HEK293T (cell line): Measurements from ENCODE around the gene SLC38A1.

ENCODE experiments used
- ARNT ChIP-seq: fragments of 450-650 bp; IDR thresholded peaks from 2 replicates; pipeline ENCODE4 v1.6.1; 2017; ENCODE audit warnings: mild to moderate bottlenecking
- BHLHE40 ChIP-seq: fragments of 450-650 bp; IDR thresholded peaks from 2 replicates; pipeline ENCODE4 v1.6.1; 2016; ENCODE audit warnings: mild to moderate bottlenecking, moderate library complexity, borderline replicate concordance
- ELF4 ChIP-seq: fragments of 450-650 bp; IDR thresholded peaks from 2 replicates; pipeline ENCODE4 v1.6.1; 2017; ENCODE audit warnings: antibody characterized with exemption
- FOXK2 ChIP-seq: fragments of 450-650 bp; IDR thresholded peaks from 2 replicates; pipeline ENCODE4 v1.6.1; 2016; ENCODE audit warnings: mild to moderate bottlenecking
- FOXM1 ChIP-seq: fragments of 450-650 bp; IDR thresholded peaks from 2 replicates; pipeline ENCODE4 v1.6.1; 2017; ENCODE audit warnings: mild to moderate bottlenecking, borderline replicate concordance
- HDGF ChIP-seq: fragments of 450-650 bp; IDR thresholded peaks from 2 replicates; pipeline ENCODE4 v1.6.1; 2017; ENCODE audit warnings: antibody characterized with exemption, borderline replicate concordance
- LEF1 ChIP-seq: fragments of 450-650 bp; IDR thresholded peaks from 2 replicates; pipeline ENCODE4 v1.6.1; 2017; ENCODE audit warnings: mild to moderate bottlenecking, borderline replicate concordance
- NFRKB ChIP-seq: fragments of 450-650 bp; IDR thresholded peaks from 2 replicates; pipeline ENCODE4 v1.6.1; 2016; ENCODE audit warnings: mild to moderate bottlenecking, moderate library complexity
- PKNOX1 ChIP-seq: fragments of 450-650 bp; IDR thresholded peaks from 2 replicates; pipeline ENCODE4 v1.6.1; 2016
- SP1 ChIP-seq: fragments of 450-650 bp; IDR thresholded peaks from 2 replicates; pipeline ENCODE4 v1.6.1; 2017
- SUZ12 ChIP-seq: fragments of 450-650 bp; IDR thresholded peaks from 2 replicates; pipeline ENCODE4 v1.6.1; 2016; ENCODE audit warnings: mild to moderate bottlenecking
- TARDBP ChIP-seq: fragments of 450-650 bp; IDR thresholded peaks from 2 replicates; pipeline ENCODE4 v1.6.1; 2016
- ZNF384 ChIP-seq: fragments of 450-650 bp; IDR thresholded peaks from 2 replicates; pipeline ENCODE4 v1.6.1; 2016

DNA sequence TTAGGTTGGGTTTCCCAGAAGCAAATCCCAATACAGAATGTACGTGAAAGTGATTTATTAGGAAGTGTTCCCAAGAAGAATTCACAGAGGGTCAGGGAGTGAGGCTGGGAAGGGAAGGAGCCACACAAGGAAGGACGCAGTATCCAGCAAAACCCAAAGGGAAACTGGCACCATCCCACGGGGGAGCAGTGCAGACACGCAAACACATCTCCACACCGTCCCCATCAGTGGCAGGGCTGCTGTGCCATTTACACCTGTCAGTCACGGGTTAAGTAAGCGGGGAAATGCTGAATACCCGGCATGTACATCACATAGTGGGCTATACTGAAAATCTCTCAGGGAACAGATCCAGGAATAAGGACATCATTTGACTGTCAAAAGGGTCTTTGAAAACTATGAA lies 93.9 kb downstream of the SLC38A1 start:
- TF ChIP-seq ARNT: no peak
- no peak for TF ChIP-seq SP1
- TF ChIP-seq SUZ12: no peak
- TF ChIP-seq PKNOX1: no peak
- TF ChIP-seq FOXK2: no peak
- TF ChIP-seq NFRKB: no peak
- no peak for TF ChIP-seq LEF1
- no peak for TF ChIP-seq ELF4
- TF ChIP-seq HDGF: no peak
- TF ChIP-seq TARDBP: no peak
- no peak for TF ChIP-seq BHLHE40
- no peak for TF ChIP-seq ZNF384
- no peak for TF ChIP-seq FOXM1
